Endothelial cell of umbilical vein (primary cell): ENCODE measurements around the gene RPH3AL. TPM values are rescaled to one million over a fixed set of nuclear protein-coding genes. Genes with fewer than 3 reads are reported as not detected.

Experiments used
- BruUV-seq: library from RNA; stranded (reverse); fragments of 400-500 nt; replicated peaks from 2 replicates; lab custom pipeline; 2021; lab: Mats Ljungman, UMichigan
- CTCF ChIA-PET: fragments of 300-600, 350-600 bp; sonication (Branson Sonifier 250); formaldehyde crosslinking; loops from one replicate; lab custom pipeline; 2021; ENCODE audit warnings: antibody characterized with exemption, inconsistent platforms; lab: Charles Lee
- POLR2A ChIA-PET: fragments of 300-600, 350-600 bp; sonication (Branson Sonifier 250); formaldehyde crosslinking; loops from one replicate; lab custom pipeline; 2021; ENCODE audit warnings: antibody characterized with exemption, inconsistent platforms; lab: Charles Lee
- DNase-seq: peaks from one replicate; pipeline ENCODE4 v3.0.0-alpha.2; 2011; ENCODE audit warnings: low read depth, low spot score
- FAIRE-seq: peaks from 2 replicates; lab custom pipeline; 2011; peaks lifted over from hg19 to GRCh38; lab: Jason Lieb, UNC
- H2AFZ ChIP-seq: 2 replicates; pipeline ENCODE4 v1.6.0; 2012; ENCODE audit warnings: low read depth, low read length, control low read depth, inconsistent platforms
- H3K27ac ChIP-seq: 2 replicates; pipeline ENCODE4 v1.5.1; 2011; ENCODE audit warnings: low read depth, mild to moderate bottlenecking, control low read depth, low read length, moderate library complexity; ENCODE audit not compliant: insufficient read depth
- H3K27me3 ChIP-seq, 2 experiments: 2 replicates each; pipeline versions ENCODE4 v1.6.0 to v1.6.1; 2011; ENCODE audit warnings: low read length in 2 of 2, mixed read lengths in 1 of 2; ENCODE audit not compliant: control insufficient read depth in 2 of 2, insufficient read depth in 2 of 2
- H3K36me3 ChIP-seq, 2 experiments: 2 replicates in 1 of 2; 3 replicates in 1 of 2; pipeline ENCODE4 v1.5.1; 2011; ENCODE audit warnings: low read length in 2 of 2, mild to moderate bottlenecking in 1 of 2, moderate library complexity in 1 of 2; ENCODE audit not compliant: control insufficient read depth in 2 of 2, insufficient read depth in 2 of 2; ENCODE audit errors: extremely low read depth in 1 of 2
- H3K4me1 ChIP-seq: 3 replicates; pipeline ENCODE4 v1.5.1; 2011; ENCODE audit warnings: mild to moderate bottlenecking, low read length; ENCODE audit not compliant: control insufficient read depth, insufficient read depth; ENCODE audit errors: extremely low read depth
- H3K4me2 ChIP-seq: 2 replicates; pipeline ENCODE4 v1.6.1; 2011; ENCODE audit warnings: low read length, control low read depth, mixed read lengths; ENCODE audit not compliant: insufficient read depth
- H3K4me3 ChIP-seq, 3 experiments: fragments of 200-600 bp in 1 of 3; sonication (generic), shearing (Covaris generic) in 1 of 3; replicated peaks in 1 of 3; 2 replicates each; pipeline ENCODE4 v1.5.1; 2011 to 2016; ENCODE audit warnings: control low read depth in 3 of 3, low read length in 3 of 3, mild to moderate bottlenecking in 2 of 3, inconsistent platforms in 1 of 3, low read depth in 1 of 3, moderate library complexity in 1 of 3; ENCODE audit not compliant: insufficient read depth in 1 of 3
- H3K79me2 ChIP-seq: 2 replicates; pipeline ENCODE4 v1.6.0; 2012; ENCODE audit warnings: low read length, inconsistent platforms; ENCODE audit not compliant: control insufficient read depth, insufficient read depth
- H3K9ac ChIP-seq: replicated peaks from 2 replicates; pipeline ENCODE3; 2011; ENCODE audit warnings: low read length, control low read depth; ENCODE audit not compliant: insufficient read depth; ENCODE audit errors: extremely low read depth
- H3K9me1 ChIP-seq: replicated peaks from 3 replicates; pipeline ENCODE4 v1.6.0; 2011; ENCODE audit warnings: mild to moderate bottlenecking, low read length; ENCODE audit not compliant: control insufficient read depth, insufficient read depth; ENCODE audit errors: extremely low read depth
- H3K9me3 ChIP-seq: replicated peaks from 2 replicates; pipeline ENCODE4 v1.5.1; 2012; ENCODE audit warnings: low read length, inconsistent platforms; ENCODE audit not compliant: control insufficient read depth, insufficient read depth
- H4K20me1 ChIP-seq: replicated peaks from 2 replicates; pipeline ENCODE3; 2011; ENCODE audit warnings: mild to moderate bottlenecking, low read length; ENCODE audit not compliant: control insufficient read depth, insufficient read depth; ENCODE audit errors: extremely low read depth
- EZH2 ChIP-seq: IDR thresholded peaks from 2 replicates; pipeline ENCODE4 v1.6.1; 2012; ENCODE audit warnings: borderline replicate concordance, low read depth, mild to moderate bottlenecking, moderate library complexity, low read length, inconsistent platforms; ENCODE audit not compliant: severe bottlenecking
- FOS ChIP-seq: IDR thresholded peaks from 2 replicates; pipeline ENCODE4 v1.6.1; 2011; ENCODE audit warnings: mild to moderate bottlenecking, low read length, moderate library complexity, borderline replicate concordance; ENCODE audit not compliant: insufficient read depth
- GATA2 ChIP-seq: IDR thresholded peaks from 2 replicates; pipeline ENCODE4 v1.7.0; 2011; ENCODE audit warnings: low read depth, mild to moderate bottlenecking, moderate library complexity, mixed read lengths, low read length; ENCODE audit not compliant: insufficient read length, insufficient read depth
- JUN ChIP-seq: IDR thresholded peaks from 2 replicates; pipeline ENCODE4 v1.6.1; 2011; ENCODE audit warnings: borderline replicate concordance, low read depth; ENCODE audit not compliant: insufficient read length, insufficient read depth
- MYC ChIP-seq: IDR thresholded peaks from one replicate; pipeline ENCODE4 v1.6.1; 2011; ENCODE audit warnings: mild to moderate bottlenecking, low read depth, low read length
- POLR2A ChIP-seq: IDR thresholded peaks from 2 replicates; pipeline ENCODE4 v1.6.1; 2012; ENCODE audit warnings: low read depth, mild to moderate bottlenecking, control low read depth, low read length
- POLR2AphosphoS5 ChIP-seq: IDR thresholded peaks from 2 replicates; pipeline ENCODE4 v1.6.1; 2012; ENCODE audit warnings: low read depth, mild to moderate bottlenecking, control low read depth, low read length, moderate library complexity; ENCODE audit not compliant: insufficient read depth
- dilution Hi-C: fragments of 300-500 bp; cut with MboI; formaldehyde crosslinking; loops from one replicate; pipeline ENCODE4 v1.15.0; 2019; ENCODE audit warnings: low sequenced_read_pairs; ENCODE audit not compliant: extremely low pct_ligation_motif_present
- intact Hi-C: fragments of 100-400 bp; cut with micrococcal nuclease; formaldehyde crosslinking; loops from one replicate; pipeline ENCODE4 v1.10.0; 2022
- polyA plus RNA-seq, 4 experiments: library from polyadenylated mRNA; depleted of rRNA in 3 of 4; stranded (reverse) in 3 of 4; unstranded in 1 of 4; fragments of >200 nt; gene quantifications; 2 replicates each; pipeline versions ENCODE4 v1.2.1 to v1.2.3, GENCODE V29; 2011 to 2012; ENCODE audit warnings: missing spikeins in 1 of 4
- total RNA-seq: library from RNA; stranded (reverse); gene quantifications from 2 replicates; pipeline ENCODE4 v1.2.3, GENCODE V29; 2021
- TF ChIP-seq, protein P1 (sequence below): IDR thresholded peaks from 2 replicates; pipeline ENCODE4 v1.6.1; 2011; ENCODE audit not compliant: insufficient read depth, insufficient read length
- TF ChIP-seq, protein P2 (sequence below), 2 donors: IDR thresholded peaks; 1 replicate in 1 of 2; 2 replicates in 1 of 2; pipeline ENCODE4 v1.5.1; 2011; ENCODE audit warnings: low read length in 2 of 2, mild to moderate bottlenecking in 2 of 2, moderate library complexity in 2 of 2, control low read depth in 1 of 2, inconsistent platforms in 1 of 2, low read depth in 1 of 2; ENCODE audit not compliant: insufficient read depth in 1 of 2; ENCODE audit errors: extremely low read depth in 1 of 2

RPH3AL gene
- total and polyA plus RNA-seq, 2 donors (not counting 3 experiments of a cell fraction or from before 2014, with no cell fraction given), result 4.1 to 7.0 TPM

DNA sequence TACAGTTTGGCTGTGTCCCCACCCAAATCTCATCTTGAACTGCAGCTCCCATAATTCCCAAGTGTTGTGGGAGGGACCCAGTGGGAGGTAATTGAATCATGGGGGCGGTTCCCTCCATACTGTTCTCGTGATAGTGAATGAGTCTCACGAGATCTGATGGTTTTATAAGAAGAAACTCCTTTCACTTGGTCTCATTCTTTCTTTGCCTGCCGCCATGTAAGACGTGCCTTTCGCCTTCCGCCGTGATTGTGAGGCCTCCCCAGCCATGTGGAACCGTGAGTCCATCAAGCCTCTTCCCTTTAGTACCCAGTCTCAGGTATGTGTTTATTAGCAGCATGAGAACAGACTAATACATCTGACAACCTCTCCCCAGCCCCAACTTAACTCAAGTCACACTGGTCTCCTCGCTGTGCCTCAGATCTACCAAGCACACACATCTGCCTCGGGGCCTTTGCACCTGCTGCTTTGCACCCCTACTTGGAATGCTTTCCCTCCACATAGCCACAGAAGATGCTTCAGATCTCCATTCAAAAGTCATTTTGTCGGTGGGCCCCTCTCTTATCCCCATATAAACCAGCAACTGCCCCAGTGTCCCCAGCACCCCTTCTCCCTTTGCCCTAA, 74.4 kb downstream of the RPH3AL start:
- Histone ChIP-seq H3K4me2 (no peak overlapping the region), H3K9me1 (no peaks in the 10 kb centered on the region), H3K4me1 (peaks cover 18% of the 10 kb centered on the region), H3K27me3 (no peaks in the 10 kb centered on the region), H3K36me3 (no peaks in the 10 kb centered on the region), H3K4me3 (no peak overlapping the region), H3K9ac (no peak overlapping the region), H2AFZ (no peak overlapping the region), H3K27ac (no peak overlapping the region), H3K9me3 (no peaks in the 10 kb centered on the region), H3K79me2 (no peaks in the 10 kb centered on the region), H4K20me1 (no peaks in the 10 kb centered on the region)
- intact Hi-C loops (no loop called here), dilution Hi-C loops (no loop called here)
- no TSS peak for BruUV-seq
- no peak for DNase-seq
- ChIA-PET POLR2A (no interaction called here), CTCF (no interaction called here)
- no peak for TF ChIP-seq GATA2
- TF ChIP-seq POLR2AphosphoS5, result no peak
- TF ChIP-seq, protein P1, sequence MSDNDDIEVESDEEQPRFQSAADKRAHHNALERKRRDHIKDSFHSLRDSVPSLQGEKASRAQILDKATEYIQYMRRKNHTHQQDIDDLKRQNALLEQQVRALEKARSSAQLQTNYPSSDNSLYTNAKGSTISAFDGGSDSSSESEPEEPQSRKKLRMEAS, result no peak
- TF ChIP-seq, protein P2, sequence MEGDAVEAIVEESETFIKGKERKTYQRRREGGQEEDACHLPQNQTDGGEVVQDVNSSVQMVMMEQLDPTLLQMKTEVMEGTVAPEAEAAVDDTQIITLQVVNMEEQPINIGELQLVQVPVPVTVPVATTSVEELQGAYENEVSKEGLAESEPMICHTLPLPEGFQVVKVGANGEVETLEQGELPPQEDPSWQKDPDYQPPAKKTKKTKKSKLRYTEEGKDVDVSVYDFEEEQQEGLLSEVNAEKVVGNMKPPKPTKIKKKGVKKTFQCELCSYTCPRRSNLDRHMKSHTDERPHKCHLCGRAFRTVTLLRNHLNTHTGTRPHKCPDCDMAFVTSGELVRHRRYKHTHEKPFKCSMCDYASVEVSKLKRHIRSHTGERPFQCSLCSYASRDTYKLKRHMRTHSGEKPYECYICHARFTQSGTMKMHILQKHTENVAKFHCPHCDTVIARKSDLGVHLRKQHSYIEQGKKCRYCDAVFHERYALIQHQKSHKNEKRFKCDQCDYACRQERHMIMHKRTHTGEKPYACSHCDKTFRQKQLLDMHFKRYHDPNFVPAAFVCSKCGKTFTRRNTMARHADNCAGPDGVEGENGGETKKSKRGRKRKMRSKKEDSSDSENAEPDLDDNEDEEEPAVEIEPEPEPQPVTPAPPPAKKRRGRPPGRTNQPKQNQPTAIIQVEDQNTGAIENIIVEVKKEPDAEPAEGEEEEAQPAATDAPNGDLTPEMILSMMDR (IDR thresholded peaks at IDR 0.05; ENCODE audit: extremely low read depth in 1 of 2, insufficient read depth in 1 of 2, low read depth in 1 of 2, low read length in 2 of 2), result no peak
- TF ChIP-seq FOS, result no peak
- no peak for TF ChIP-seq JUN
- no peak for TF ChIP-seq MYC
- no peak for TF ChIP-seq EZH2
- TF ChIP-seq POLR2A, result no peak
- FAIRE-seq, result no peak
